D341Med (cell line): ENCODE results near the gene CDC5L.

ENCODE experiments used
- DNase-seq: peaks from one replicate; pipeline ENCODE4 v3.0.0; 2012; ENCODE audit warnings: low spot score

CDC5L gene

GRCh38 chr6:44475779-44476434, 88.4 kb downstream of the CDC5L start:
- peak; percentile 93 for DNase-seq

DNA sequence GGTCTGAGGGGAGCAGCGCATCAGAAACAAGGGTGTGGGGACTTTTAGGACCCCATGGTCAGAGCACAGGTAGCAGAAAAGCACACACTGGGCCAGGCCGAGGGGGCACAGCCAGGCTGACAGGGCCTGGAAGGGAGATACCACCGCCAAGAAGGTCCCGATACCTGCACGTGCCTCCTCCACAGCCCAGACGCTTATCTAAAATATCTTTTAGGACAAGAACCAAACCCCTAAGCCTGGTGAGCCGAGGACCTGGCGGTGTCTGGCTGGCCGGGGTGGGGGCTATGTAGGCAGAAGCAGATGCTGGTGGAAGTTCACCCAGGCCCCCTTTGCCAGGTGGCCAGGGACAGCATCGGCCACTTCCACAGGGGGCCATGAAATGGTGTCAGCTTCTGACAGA, 89.3 kb downstream of the CDC5L start:
- DNase-seq: no peak

DNA sequence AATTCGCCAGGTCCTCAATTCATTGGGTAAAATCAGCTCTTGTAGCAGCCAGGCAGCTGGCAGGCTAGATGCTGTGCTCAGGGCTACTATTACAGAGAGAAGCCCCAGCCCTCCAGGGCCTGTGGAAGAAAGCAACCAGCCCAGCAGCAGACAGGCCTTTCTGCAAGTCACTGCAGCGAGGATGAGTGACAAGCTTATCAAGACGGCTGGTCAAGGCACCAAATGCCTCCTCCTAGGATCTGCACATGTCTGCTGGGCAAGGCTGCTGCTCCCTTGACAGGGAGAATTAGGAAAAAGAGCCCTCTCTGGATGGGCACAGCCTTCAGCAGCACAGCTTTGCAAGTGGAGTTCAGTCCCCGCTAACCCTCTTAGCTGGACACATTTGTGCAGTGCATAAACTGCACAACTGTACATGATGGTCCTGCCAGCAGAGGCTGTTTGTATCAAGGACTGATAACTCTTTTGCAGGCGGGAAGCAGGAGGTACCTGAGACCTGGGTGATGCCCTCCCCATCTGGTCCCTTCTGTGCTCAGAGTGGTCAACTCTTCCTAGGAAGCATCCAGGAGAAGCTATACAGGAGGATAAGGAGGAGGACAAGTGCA, 89.9 kb downstream of the CDC5L start:
- DNase-seq: no peak

GRCh38 chr6:44478158-44478557, 90.7 kb downstream of the CDC5L start:
- DNase-seq: no peak

DNA sequence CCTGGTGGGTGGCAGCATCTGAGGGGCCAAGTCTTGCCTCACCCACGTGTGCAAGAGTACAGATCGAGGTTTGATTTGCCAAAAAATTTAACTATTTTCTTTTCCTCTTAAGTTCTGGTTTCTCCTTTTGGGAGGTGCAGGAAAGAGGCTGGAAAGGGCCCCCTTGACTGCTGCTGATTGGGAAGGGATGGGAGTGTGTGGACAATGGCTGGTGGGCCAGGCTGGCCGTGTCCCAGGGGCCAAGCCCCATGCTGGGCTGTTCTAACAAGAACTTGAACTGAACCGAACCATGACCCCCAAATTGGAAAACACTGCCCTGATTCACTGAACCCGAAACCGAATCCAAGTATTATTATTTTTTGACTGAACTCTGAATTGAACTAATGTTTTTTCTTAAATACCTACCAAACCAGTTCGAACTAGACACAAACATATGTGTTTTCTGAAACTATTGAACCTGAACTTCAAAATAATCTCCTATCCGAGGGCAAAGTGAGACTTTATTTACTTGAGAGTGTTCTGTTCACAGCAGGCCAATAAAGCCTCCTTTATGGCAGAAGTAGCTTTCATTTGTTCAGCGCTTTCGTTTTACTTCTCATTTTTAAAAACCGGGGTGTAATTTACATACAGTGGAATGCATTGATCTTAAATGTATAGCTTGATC, 91.2 kb downstream of the CDC5L start:
- DNase-seq: no peak

GRCh38 chr6:44480097-44480541, 92.6 kb downstream of the CDC5L start:
- no peak for DNase-seq

- DNase-seq: no peak
Measured at GRCh38 chr6:44481056-44481455, 93.5 kb downstream of the CDC5L start.

DNA sequence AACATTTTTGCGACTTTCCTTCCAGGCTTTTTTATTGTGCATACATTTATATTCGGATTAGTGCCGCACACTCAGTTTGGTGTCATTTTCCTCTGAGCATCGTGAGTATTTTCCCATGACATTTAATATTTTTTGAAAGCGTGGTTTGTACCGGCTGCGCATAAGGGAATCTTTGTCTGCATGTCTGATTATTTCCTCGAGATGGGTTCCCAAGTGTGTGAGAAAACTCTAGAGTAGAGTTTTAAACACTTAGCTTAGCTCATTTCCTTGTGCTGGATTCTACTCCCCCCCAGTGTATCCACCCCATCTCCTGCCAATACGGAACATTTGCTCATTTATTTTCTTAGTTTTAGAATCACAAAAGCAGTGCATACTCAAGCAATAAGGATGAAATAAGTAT, 94.3 kb downstream of the CDC5L start:
- no peak for DNase-seq

- no peak for DNase-seq
Measured at GRCh38 chr6:44485601-44486401, 98.3 kb downstream of the CDC5L start.

- no peak for DNase-seq
Measured at GRCh38 chr6:44487002-44487401, 99.5 kb downstream of the CDC5L start.

DNA sequence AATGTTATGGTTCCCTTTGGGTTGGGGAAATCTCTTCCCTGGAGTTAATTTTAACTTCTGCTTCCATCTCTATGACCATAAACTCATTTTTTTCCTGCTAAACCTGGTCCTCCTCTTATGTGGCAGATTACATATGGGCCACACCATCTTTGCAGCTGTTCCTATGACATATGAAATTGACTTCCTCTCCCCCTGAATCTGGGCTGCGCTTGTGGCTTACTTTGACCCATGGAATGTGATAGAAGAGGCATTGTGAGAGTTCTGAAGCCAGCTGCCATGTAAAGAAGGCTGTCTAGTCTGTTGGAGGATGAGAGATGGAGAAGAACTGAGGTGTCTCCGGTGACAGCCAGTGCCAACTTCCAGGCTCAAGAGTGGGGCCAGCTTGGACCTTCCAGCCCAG, 100.1 kb downstream of the CDC5L start:
- DNase-seq: no peak

DNA sequence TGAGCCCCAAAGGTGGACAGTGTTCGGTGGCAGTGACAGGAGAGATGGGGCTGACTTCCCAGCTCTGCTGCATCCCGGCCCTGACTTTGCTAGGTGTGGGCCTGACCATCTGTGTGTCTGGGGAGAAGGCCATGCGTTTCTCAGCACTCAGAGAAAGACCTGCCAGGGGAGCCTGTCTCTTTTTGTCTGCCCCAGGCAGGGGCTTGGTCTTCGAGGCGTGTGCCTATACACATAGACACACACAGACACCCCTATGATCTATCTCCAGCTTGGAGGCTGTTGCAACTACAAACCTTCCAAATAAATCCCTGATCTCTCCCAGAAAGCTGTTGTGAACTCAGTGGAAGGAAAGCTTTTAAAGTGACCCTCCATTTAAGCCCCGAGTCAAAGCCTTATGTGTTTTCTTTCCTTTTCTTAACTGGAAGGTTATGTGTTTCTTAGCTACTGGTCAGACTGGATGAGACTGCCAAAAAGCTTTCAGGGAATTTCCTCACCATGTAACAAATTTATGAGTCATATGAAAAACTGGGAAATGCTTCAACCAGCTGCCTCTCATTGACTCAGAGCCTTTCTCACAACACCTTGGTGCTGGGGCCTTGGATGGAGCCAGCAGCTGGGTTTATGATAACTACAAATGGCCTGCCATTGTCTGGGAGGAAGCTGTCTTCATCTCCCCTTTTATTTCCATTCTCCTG, 102.6 kb downstream of the CDC5L start:
- DNase-seq: no peak

GRCh38 chr6:44493132-44493531, 105.6 kb downstream of the CDC5L start:
- DNase-seq: no peak

- no peak for DNase-seq
Measured at GRCh38 chr6:44493593-44493992, 106.1 kb downstream of the CDC5L start.

DNA sequence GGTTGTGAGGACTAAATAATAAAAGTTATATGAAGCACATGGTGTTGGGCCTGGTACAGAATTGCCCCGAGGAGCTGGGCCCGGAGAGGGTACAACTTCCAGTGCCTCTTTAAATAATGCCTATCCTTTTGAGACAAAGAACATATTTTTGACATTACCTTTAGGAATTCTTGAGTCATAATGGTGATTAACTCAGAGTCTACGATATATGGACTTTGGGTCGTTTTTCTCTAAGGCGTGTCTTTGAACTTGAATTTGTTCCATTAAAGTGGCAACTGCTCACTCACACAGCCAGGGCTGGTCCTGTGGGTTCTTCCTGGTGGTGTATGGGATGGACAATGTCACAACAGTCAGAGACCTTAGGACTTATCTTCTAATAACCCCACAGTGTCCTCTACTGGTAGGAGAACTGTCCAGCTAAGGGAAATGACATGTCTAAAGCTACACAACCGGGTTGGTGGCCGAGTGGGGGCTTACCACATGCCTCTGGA, 106.5 kb downstream of the CDC5L start:
- no peak for DNase-seq

DNA sequence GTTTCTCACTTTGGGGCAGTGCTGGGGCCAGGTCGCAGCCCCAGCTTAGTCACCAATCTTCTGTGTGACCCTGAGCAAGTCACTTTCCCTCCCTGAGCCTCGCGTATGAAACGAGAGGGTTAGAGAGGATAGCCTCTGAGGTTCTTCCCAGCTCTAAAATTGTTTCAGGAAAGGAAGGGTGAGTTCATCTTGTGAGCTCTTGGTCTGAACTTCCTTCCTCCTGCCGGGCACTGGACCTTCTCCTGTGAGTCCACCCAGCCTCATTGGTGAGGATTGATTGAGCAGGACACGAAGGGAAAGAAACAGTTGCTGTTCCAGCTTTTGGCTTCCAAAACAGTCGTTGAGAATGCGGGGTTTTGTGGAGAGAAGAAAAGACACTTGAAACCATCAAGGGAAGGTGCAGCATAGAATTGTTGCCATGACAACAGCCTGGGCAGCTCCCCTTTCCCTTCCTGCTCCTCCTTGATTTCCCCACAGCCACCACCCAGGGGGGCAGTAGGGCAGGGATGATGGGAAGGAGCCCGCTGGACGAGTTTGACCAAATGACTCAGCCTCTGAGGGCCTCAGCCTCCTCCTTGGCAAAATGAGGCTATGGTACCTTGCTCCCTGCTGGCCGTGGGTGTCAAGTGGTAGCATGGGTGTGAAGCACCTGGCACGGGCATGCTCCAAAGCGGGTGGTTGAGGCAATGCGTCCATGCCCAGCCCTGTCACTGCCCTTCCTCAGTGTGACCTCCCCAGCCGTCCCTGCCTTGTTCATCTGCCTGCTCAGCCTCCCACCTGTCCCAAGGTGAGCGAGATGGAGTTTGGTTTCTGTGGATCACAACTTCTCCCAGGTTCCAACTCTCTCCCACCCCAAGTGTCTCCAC, 107.8 kb downstream of the CDC5L start:
- DNase-seq: no peak

GRCh38 chr6:44496665-44497369, 109.3 kb downstream of the CDC5L start:
- no peak for DNase-seq

DNA sequence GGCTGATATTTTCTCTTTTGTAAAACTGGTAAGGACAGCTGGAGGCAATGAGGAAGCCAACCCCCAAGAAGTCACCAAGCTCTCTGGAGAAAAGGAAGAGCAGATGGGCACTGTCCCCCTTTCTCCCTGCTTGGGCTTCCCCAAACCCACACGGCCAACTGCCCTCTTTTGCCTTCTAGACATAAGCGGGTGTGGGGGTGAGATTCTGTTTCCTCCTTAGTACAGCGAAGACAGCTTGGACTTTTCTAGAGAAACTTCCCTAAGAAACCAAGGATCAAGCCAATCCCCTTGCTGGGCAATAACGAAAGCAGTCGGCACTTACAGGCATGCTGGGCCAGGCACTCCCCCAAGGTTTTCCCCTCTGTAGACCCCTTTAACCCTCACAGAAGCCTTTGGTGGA, 110.3 kb downstream of the CDC5L start:
- DNase-seq: no peak

- DNase-seq: no peak
Measured at GRCh38 chr6:44498436-44498835, 110.9 kb downstream of the CDC5L start.

DNA sequence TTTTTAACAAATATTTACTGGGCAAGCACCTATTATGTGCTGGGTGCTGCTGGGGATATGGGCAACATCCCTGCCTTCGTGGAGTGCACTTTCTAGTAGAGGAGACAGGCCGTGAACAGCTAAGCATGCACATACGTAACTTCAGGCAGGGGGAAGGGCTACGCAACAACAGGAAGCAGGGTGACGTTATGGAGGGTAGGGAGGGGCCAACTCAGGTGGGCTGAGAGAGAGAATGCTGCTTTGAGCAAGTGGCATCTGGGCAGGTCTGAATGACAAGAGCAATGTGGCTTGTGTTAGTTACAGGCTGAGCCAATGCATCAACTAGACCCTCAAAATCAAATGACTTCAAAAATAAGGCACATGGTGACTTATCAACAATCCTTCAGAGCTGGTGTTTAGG, 112.1 kb downstream of the CDC5L start:
- no peak for DNase-seq
